ENCODE results near the gene HOXB3.

GRCh38 chr17:48589060-48589830 lies 796 bp downstream of the HOXB3 start:
- TF ChIP-seq CTCF (IDR thresholded peaks at IDR 0.05 in 8 of 11, conservative IDR thresholded peaks at IDR 0.05 in 3 of 11) = no peak
- TF ChIP-seq POLR2A (IDR thresholded peaks at IDR 0.05) = no peak

Measured in spleen (tissue), 7 donors.